KMS-11 (cell line): ENCODE data around the gene UBE2L3.

Source experiments
- H2AFZ ChIP-seq: fragments of 200-600 bp; sonication (generic); 2 replicates; pipeline ENCODE4 v1.6.1; 2016; ENCODE audit warnings: antibody characterized with exemption, mixed run types, low read depth
- H3K27ac ChIP-seq: fragments of 200-600 bp; sonication (generic); 2 replicates; pipeline ENCODE4 v1.6.1; 2016; ENCODE audit warnings: mild to moderate bottlenecking, mixed run types
- H3K27me3 ChIP-seq: fragments of 200-600 bp; sonication (generic); 2 replicates; pipeline ENCODE4 v1.6.1; 2017; ENCODE audit warnings: mild to moderate bottlenecking, low read depth, mixed run types, moderate library complexity; ENCODE audit not compliant: insufficient read depth
- H3K36me3 ChIP-seq: fragments of 200-600 bp; sonication (generic); 2 replicates; pipeline ENCODE4 v1.6.1; 2017; ENCODE audit warnings: mild to moderate bottlenecking, mixed run types; ENCODE audit not compliant: insufficient read depth
- H3K4me1 ChIP-seq: fragments of 200-600 bp; sonication (generic); 2 replicates; pipeline ENCODE4 v1.6.1; 2016; ENCODE audit warnings: mild to moderate bottlenecking, low read depth, mixed run types; ENCODE audit not compliant: poor library complexity, severe bottlenecking
- H3K4me2 ChIP-seq: fragments of 200-600 bp; sonication (generic); 2 replicates; pipeline ENCODE4 v1.7.0; 2016; ENCODE audit warnings: mild to moderate bottlenecking, mixed run types
- H3K4me3 ChIP-seq: fragments of 200-600 bp; sonication (generic); IDR thresholded peaks from 2 replicates; pipeline ENCODE4 v1.6.1; 2017; ENCODE audit warnings: low read depth, low read length, mixed read lengths; ENCODE audit not compliant: insufficient read depth
- H3K79me2 ChIP-seq: fragments of 200-600 bp; sonication (generic); 2 replicates; pipeline ENCODE4 v1.6.1; 2016; ENCODE audit warnings: low read depth, mixed run types; ENCODE audit not compliant: insufficient read depth
- H3K9ac ChIP-seq: fragments of 200-600 bp; sonication (generic); 2 replicates; pipeline ENCODE4 v1.6.1; 2016; ENCODE audit warnings: mild to moderate bottlenecking, mixed run types
- H4K20me1 ChIP-seq: fragments of 200-600 bp; sonication (generic); 2 replicates; pipeline ENCODE4 v1.6.1; 2016; ENCODE audit warnings: mild to moderate bottlenecking, mixed run types; ENCODE audit not compliant: insufficient read depth
- TF ChIP-seq, protein P1 (sequence below): fragments of 200-600 bp; sonication (generic); conservative IDR thresholded peaks from 2 replicates; pipeline ENCODE4 v1.6.1; 2017; ENCODE audit warnings: low read depth, mild to moderate bottlenecking, antibody characterized with exemption, low read length, moderate library complexity, mixed read lengths

The UBE2L3 gene

DNA sequence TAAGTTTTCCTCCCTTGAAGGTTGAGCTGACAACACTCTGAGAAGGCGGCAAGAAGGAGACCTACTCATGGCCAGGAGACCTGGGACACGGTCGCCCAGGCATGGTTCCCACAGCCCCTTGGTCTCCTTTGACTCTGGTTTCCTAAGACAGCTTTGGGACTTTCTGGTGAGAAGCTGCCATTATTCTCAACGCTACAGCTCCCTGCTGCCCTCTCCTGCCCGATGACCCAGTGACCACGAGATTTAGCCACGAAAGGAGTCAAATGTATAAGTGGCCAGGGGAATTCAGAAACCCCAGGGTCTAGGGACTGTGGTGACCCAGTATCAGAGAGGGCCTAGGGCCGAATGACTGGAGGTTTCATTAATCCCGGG lies 73.9 kb downstream of the UBE2L3 start:
- peak overlapping the region; percentile 93 for H3K27ac ChIP-seq
- peak overlapping the region; percentile 60 for H2AFZ ChIP-seq
- TF ChIP-seq, protein P1, sequence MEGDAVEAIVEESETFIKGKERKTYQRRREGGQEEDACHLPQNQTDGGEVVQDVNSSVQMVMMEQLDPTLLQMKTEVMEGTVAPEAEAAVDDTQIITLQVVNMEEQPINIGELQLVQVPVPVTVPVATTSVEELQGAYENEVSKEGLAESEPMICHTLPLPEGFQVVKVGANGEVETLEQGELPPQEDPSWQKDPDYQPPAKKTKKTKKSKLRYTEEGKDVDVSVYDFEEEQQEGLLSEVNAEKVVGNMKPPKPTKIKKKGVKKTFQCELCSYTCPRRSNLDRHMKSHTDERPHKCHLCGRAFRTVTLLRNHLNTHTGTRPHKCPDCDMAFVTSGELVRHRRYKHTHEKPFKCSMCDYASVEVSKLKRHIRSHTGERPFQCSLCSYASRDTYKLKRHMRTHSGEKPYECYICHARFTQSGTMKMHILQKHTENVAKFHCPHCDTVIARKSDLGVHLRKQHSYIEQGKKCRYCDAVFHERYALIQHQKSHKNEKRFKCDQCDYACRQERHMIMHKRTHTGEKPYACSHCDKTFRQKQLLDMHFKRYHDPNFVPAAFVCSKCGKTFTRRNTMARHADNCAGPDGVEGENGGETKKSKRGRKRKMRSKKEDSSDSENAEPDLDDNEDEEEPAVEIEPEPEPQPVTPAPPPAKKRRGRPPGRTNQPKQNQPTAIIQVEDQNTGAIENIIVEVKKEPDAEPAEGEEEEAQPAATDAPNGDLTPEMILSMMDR, result no peak; the same call in 1 of the 2 replicates
- peaks cover 5% of the 10 kb centered on the region; the same call in 1 of the 2 replicates for H3K36me3 ChIP-seq
- peak overlapping the region; percentile 100 for H3K9ac ChIP-seq
- peak overlapping the region; percentile 80 for H3K4me2 ChIP-seq
- H3K4me3 ChIP-seq, result no peak overlapping the region
- peaks cover 19% of the 10 kb centered on the region for H3K4me1 ChIP-seq
- no peaks in the 10 kb centered on the region for H3K27me3 ChIP-seq
- no peaks in the 10 kb centered on the region for H4K20me1 ChIP-seq
- H3K79me2 ChIP-seq, result peaks cover 20% of the 10 kb centered on the region

DNA sequence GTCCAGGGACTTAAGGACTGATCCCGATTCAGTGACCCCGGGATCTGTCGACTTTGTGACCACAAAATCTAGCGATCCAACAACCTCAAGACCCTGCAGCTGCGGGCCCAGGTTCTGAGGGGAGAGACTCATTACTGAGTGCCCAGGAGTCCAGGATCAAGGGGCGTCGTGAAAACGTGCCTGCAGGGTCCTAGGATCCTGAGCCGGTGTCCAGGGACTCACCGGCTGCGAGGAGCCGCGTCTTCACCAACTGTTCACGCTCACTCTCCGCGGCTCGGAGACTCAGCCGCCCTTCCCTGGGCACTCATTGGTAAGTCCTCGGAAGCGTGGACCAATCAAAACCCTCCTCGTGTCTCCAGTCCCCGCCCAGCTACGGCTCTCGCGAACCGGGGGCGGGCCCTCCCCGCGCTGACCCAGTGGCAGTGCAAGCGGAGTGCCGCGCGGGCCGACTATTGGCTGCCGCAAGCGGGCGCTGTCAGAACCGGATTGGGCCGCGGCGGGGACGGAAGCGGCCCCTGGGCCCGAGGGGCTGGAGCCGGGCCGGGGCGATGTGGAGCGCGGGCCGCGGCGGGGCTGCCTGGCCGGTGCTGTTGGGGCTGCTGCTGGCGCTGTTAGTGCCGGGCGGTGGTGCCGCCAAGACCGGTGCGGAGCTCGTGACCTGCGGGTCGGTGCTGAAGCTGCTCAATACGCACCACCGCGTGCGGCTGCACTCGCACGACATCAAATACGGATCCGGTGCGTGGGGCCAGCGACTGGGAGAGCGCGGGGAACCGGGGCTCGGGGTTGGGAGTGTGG lies 74.5 kb downstream of the UBE2L3 start, which contains the start of gene SDF2L1:
SDF2L1 (plus strand) TSS at position 514 of the 795 bp plus-strand sequence; CDS start at position 549, 35 bp downstream.
- peaks cover 22% of the 10 kb centered on the region for H3K79me2 ChIP-seq
- peak within 1 kb of the TSS; percentile 93 for H3K27ac ChIP-seq

DNA sequence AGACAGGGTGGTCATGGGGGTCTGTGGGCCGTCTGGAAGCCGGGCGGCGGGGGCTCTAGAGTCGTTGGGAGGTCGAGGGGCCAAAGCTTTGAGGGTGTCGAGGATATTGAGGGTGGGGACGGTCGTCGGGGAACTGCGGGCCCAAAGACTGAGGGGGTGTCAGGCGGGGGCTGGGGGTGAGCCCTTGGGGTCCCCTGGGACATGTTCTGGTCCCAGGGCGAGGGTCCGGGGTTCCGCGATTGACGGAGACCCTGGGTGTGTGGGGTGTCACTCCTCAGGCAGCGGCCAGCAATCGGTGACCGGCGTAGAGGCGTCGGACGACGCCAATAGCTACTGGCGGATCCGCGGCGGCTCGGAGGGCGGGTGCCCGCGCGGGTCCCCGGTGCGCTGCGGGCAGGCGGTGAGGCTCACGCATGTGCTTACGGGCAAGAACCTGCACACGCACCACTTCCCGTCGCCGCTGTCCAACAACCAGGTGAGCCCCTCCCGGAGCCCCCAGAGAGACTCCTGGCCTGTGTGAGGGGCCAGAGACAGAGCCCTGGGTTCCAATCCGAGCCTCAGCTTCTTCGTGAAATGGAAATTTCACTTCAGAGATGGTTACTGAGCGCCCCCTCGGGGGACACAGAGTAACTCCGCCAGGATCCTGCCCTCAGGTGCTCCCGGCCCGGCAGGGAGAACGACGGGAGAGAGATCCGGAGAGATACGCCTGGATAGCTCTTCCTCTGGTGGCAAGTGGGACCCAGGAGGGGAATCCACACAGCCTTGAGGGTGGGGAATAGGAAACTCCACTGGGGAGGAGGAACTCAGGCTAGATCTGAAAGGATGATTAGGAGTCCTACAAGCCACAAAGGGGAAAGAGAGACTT lies 75.3 kb downstream of the UBE2L3 start:
- H2AFZ ChIP-seq, result peak overlapping the region; percentile 64; the same call in 1 of the 2 replicates
- H3K27ac ChIP-seq, result peak overlapping the region; percentile 93

More for the DNA sequence above, 74.5 kb downstream of the UBE2L3 start, which contains the start of gene SDF2L1:
- no peak within 1 kb of the TSS for H3K4me3 ChIP-seq
- H2AFZ ChIP-seq, result peak within 1 kb of the TSS; percentile 64
- no peaks in the 10 kb centered on the region for H4K20me1 ChIP-seq
- TF ChIP-seq, protein P1, result peak; percentile 33; the same call in 1 of the 2 replicates
- H3K9ac ChIP-seq, result peak within 1 kb of the TSS; percentile 100
- H3K4me2 ChIP-seq, result peak within 1 kb of the TSS; percentile 85
- H3K36me3 ChIP-seq, result peaks cover 5% of the 10 kb centered on the region; the same call in 1 of the 2 replicates
- H3K4me1 ChIP-seq, result peaks cover 24% of the 10 kb centered on the region
- H3K27me3 ChIP-seq, result no peaks in the 10 kb centered on the region

More for the DNA sequence above, 75.3 kb downstream of the UBE2L3 start:
- Histone ChIP-seq H3K4me1 (peaks cover 27% of the 10 kb centered on the region), H3K36me3 (peaks cover 5% of the 10 kb centered on the region; the same call in 1 of the 2 replicates), H3K4me2 (peak overlapping the region; percentile 85), H3K27me3 (no peaks in the 10 kb centered on the region), H3K79me2 (peaks cover 26% of the 10 kb centered on the region), H3K4me3 (no peak overlapping the region), H4K20me1 (no peaks in the 10 kb centered on the region), H3K9ac (peak overlapping the region; percentile 100)
- TF ChIP-seq, protein P1, result peak; percentile 75
